HepG2 (cell line): ENCODE measurements around the gene FBLL1. TPM values are rescaled to one million over a fixed set of nuclear protein-coding genes. Genes with fewer than 3 reads are reported as not detected.

ENCODE experiments used
- BCL3 ChIP-seq: sonication (generic); formaldehyde crosslinking; IDR thresholded peaks from 2 replicates; pipeline ENCODE4 v1.5.1; 2020; ENCODE audit warnings: mild to moderate bottlenecking, missing genetic modification reagents, moderate library complexity
- FOXO1 ChIP-seq: sonication (generic); formaldehyde crosslinking; IDR thresholded peaks from 2 replicates; pipeline ENCODE4 v1.4.0; 2020; ENCODE audit warnings: missing genetic modification reagents
- HMGXB3 ChIP-seq: sonication (generic); formaldehyde crosslinking; IDR thresholded peaks from 2 replicates; pipeline ENCODE4 v1.4.0; 2020; ENCODE audit warnings: missing genetic modification reagents, borderline replicate concordance
- IKZF1 ChIP-seq: fragments of 450-650 bp; IDR thresholded peaks from 2 replicates; pipeline ENCODE4 v1.7.1; 2016
- MATR3 ChIP-seq: sonication (generic); formaldehyde crosslinking; IDR thresholded peaks from 2 replicates; pipeline ENCODE4 v1.4.0; 2020; ENCODE audit warnings: missing genetic modification reagents
- NRL ChIP-seq: sonication (generic); formaldehyde crosslinking; IDR thresholded peaks from 2 replicates; pipeline ENCODE4 v1.5.0; 2020; ENCODE audit warnings: missing genetic modification reagents, mild to moderate bottlenecking, moderate library complexity, borderline replicate concordance
- RARG ChIP-seq: sonication (generic); formaldehyde crosslinking; IDR thresholded peaks from 2 replicates; pipeline ENCODE4 v1.4.0; 2020; ENCODE audit warnings: low read depth, mild to moderate bottlenecking, missing genetic modification reagents
- SNAPC2 ChIP-seq: sonication (generic); formaldehyde crosslinking; IDR thresholded peaks from 2 replicates; pipeline ENCODE4 v1.8.1; 2022; ENCODE audit warnings: mild to moderate bottlenecking, missing genetic modification reagents
- SP5 ChIP-seq: IDR thresholded peaks from 2 replicates; pipeline ENCODE4 v1.6.1; 2016; ENCODE audit warnings: low read depth, borderline replicate concordance
- STAG1 ChIP-seq: sonication (generic); formaldehyde crosslinking; IDR thresholded peaks from 2 replicates; pipeline ENCODE4 v1.4.0; 2020; ENCODE audit warnings: missing genetic modification reagents
- USF2 ChIP-seq, 2 experiments: sonication (generic) in 1 of 2; formaldehyde crosslinking in 1 of 2; IDR thresholded peaks; 2 replicates each; pipeline versions ENCODE4 v1.5.1 to v1.6.1; 2011 to 2020; ENCODE audit warnings: borderline replicate concordance in 1 of 2, low read depth in 1 of 2, low read length in 1 of 2, mild to moderate bottlenecking in 1 of 2, missing genetic modification reagents in 1 of 2, moderate library complexity in 1 of 2
- YEATS4 ChIP-seq: sonication (generic); formaldehyde crosslinking; IDR thresholded peaks from 2 replicates; pipeline ENCODE4 v1.4.0; 2020; ENCODE audit warnings: missing genetic modification reagents, borderline replicate concordance
- ZC3H13 ChIP-seq: sonication (generic); formaldehyde crosslinking; IDR thresholded peaks from 2 replicates; pipeline ENCODE4 v1.8.1; 2023; ENCODE audit warnings: mild to moderate bottlenecking, missing genetic modification reagents, moderate library complexity
- ZNF136 ChIP-seq: sonication (generic); formaldehyde crosslinking; IDR thresholded peaks from 2 replicates; pipeline ENCODE4 v1.8.1; 2022; ENCODE audit warnings: low read depth, mild to moderate bottlenecking, moderate library complexity, missing genetic modification reagents
- ZNF282 ChIP-seq: fragments of 450-650 bp; IDR thresholded peaks from 2 replicates; pipeline ENCODE4 v1.6.1; 2018; ENCODE audit not compliant: partially characterized antibody
- ZNF704 ChIP-seq: sonication (generic); formaldehyde crosslinking; IDR thresholded peaks from 2 replicates; pipeline ENCODE4 v1.8.1; 2023; ENCODE audit warnings: mild to moderate bottlenecking, inconsistent platforms, moderate library complexity, missing genetic modification reagents, borderline replicate concordance
- polyA plus RNA-seq, 8 experiments: library from polyadenylated mRNA; depleted of rRNA in 3 of 8; stranded (reverse) in 7 of 8; unstranded in 1 of 8; fragments of >200 nt; fragmentation: Illumina TruSeq in 4 of 8; extraction: Trizol in 4 of 8; gene quantifications; 2 replicates each; pipeline versions ENCODE4 v1.2.1 to v1.2.3, GENCODE V29; 2011 to 2016; ENCODE audit warnings: low read depth in 4 of 8, missing spikeins in 1 of 8, mixed read lengths in 1 of 8; ENCODE audit not compliant: insufficient read depth in 1 of 8
- total RNA-seq, 5 experiments: library from RNA; depleted of rRNA; stranded (reverse); fragments of >200 nt; fragmentation: Illumina TruSeq; extraction: Trizol; gene quantifications; 2 replicates each; pipeline ENCODE4 v1.2.3, GENCODE V29; 2016; ENCODE audit warnings: low read depth in 1 of 5

FBLL1 gene
- total and polyA plus RNA-seq, 2 of the 13 experiments (the other 11 are each of a cell fraction or from before 2014, with no cell fraction given), result 0.17 to 0.18 TPM

GRCh38 chr5:168579488-168580226, 50.6 kb downstream of the FBLL1 start (continued):
- TF ChIP-seq IKZF1, result no peak
- TF ChIP-seq MATR3 (CRISPR knock-in tag), result no peak
- TF ChIP-seq RARG (CRISPR knock-in tag), result 0 out of 2 replicates have a peak, but pooled peaks have one; percentile 45
- TF ChIP-seq FOXO1, result peak; percentile 56; the same call in 1 of the 2 replicates
- TF ChIP-seq HMGXB3 (CRISPR knock-in tag), result peak; percentile 60; the same call in 1 of the 2 replicates
- TF ChIP-seq USF2 (IDR thresholded peaks at IDR 0.05; ENCODE audit: low read depth, low read length), result peak; percentile 89
- TF ChIP-seq USF2 (CRISPR knock-in tag; IDR thresholded peaks at IDR 0.05; ENCODE audit: borderline replicate concordance), result peak; percentile 96; the same call in 1 of the 2 replicates
- TF ChIP-seq BCL3, result peak; percentile 80; the same call in 1 of the 2 replicates
- TF ChIP-seq ZNF282, result no peak
- TF ChIP-seq ZNF136, result 0 out of 2 replicates have a peak, but pooled peaks have one; percentile 55
- no peak for TF ChIP-seq SNAPC2
- no peak for TF ChIP-seq SP5 (CRISPR knock-in tag)
- 0 out of 2 replicates have a peak, but pooled peaks have one; percentile 8 for TF ChIP-seq ZNF704 (CRISPR knock-in tag)
- no peak for TF ChIP-seq STAG1 (CRISPR knock-in tag)
- peak; percentile 81 for TF ChIP-seq YEATS4 (CRISPR knock-in tag)
- TF ChIP-seq ZC3H13 (CRISPR knock-in tag), result no peak; the same call in 1 of the 2 replicates
- TF ChIP-seq NRL, result no peak
